GM12878 (cell line): Measurements from ENCODE around the gene ATP2A3.

ENCODE experiments used
- ASH2L ChIP-seq: fragments of 300-600, 200-600 bp; sonication (generic); IDR thresholded peaks from 2 replicates; pipeline ENCODE4 v1.6.1; 2017; ENCODE audit warnings: low read depth, mild to moderate bottlenecking, borderline replicate concordance
- BACH1 ChIP-seq: fragments of 450-650 bp; IDR thresholded peaks from 2 replicates; pipeline ENCODE4 v1.6.1; 2017; ENCODE audit warnings: mild to moderate bottlenecking, borderline replicate concordance
- CBX3 ChIP-seq: fragments of 200-600 bp; sonication (generic); IDR thresholded peaks from 2 replicates; pipeline ENCODE4 v1.6.1; 2016; ENCODE audit warnings: low read depth, borderline replicate concordance
- EZH2 ChIP-seq: IDR thresholded peaks from 2 replicates; pipeline ENCODE4 v1.6.1; 2012; ENCODE audit warnings: low read depth, mild to moderate bottlenecking, control low read depth, inconsistent platforms, low read length, borderline replicate concordance; ENCODE audit not compliant: control insufficient read depth
- FOXK2 ChIP-seq: fragments of 450-650 bp; IDR thresholded peaks from 2 replicates; pipeline ENCODE4 v1.6.1; 2017; ENCODE audit warnings: mild to moderate bottlenecking, moderate library complexity
- KAT2A ChIP-seq: conservative IDR thresholded peaks from 2 replicates; pipeline ENCODE4 v1.6.1; 2011; ENCODE audit warnings: low read depth, low read length; ENCODE audit not compliant: control insufficient read depth
- LARP7 ChIP-seq: fragments of 450-650 bp; IDR thresholded peaks from 2 replicates; pipeline ENCODE4 v1.6.1; 2017; ENCODE audit warnings: mild to moderate bottlenecking
- NR2C2 ChIP-seq: IDR thresholded peaks from 2 replicates; pipeline ENCODE4 v1.6.1; 2011; ENCODE audit warnings: borderline replicate concordance, low read depth; ENCODE audit not compliant: control insufficient read depth, insufficient read length
- POLR2AphosphoS5 ChIP-seq: IDR thresholded peaks from 2 replicates; pipeline ENCODE4 v1.6.1; 2011; ENCODE audit warnings: mild to moderate bottlenecking, low read length, inconsistent platforms
- RAD21 ChIP-seq: IDR thresholded peaks from 2 replicates; pipeline ENCODE4 v1.6.1; 2011; ENCODE audit warnings: mild to moderate bottlenecking, low read depth, low read length, moderate library complexity; ENCODE audit not compliant: insufficient read depth
- RELA ChIP-seq: fragments of 450-650 bp; IDR thresholded peaks from 2 replicates; pipeline ENCODE4 v1.8.0; 2014; ENCODE audit warnings: borderline replicate concordance; ENCODE audit not compliant: partially characterized antibody
- TF ChIP-seq, protein P1 (sequence below): fragments of 450-650 bp; IDR thresholded peaks from 2 replicates; pipeline ENCODE4 v1.6.1; 2016; ENCODE audit warnings: mild to moderate bottlenecking, moderate library complexity, borderline replicate concordance
- TF ChIP-seq, protein P2 (sequence below), 3 experiments: IDR thresholded peaks in 2 of 3; conservative IDR thresholded peaks in 1 of 3; 2 replicates each; pipeline ENCODE4 v1.5.1; 2011; ENCODE audit warnings: low read depth in 3 of 3, low read length in 3 of 3, mild to moderate bottlenecking in 3 of 3, control low read depth in 2 of 3, moderate library complexity in 2 of 3, inconsistent platforms in 1 of 3, mixed read lengths in 1 of 3; ENCODE audit not compliant: control insufficient read depth in 2 of 3, insufficient read depth in 1 of 3; ENCODE audit errors: extremely low read depth in 1 of 3

DNA sequence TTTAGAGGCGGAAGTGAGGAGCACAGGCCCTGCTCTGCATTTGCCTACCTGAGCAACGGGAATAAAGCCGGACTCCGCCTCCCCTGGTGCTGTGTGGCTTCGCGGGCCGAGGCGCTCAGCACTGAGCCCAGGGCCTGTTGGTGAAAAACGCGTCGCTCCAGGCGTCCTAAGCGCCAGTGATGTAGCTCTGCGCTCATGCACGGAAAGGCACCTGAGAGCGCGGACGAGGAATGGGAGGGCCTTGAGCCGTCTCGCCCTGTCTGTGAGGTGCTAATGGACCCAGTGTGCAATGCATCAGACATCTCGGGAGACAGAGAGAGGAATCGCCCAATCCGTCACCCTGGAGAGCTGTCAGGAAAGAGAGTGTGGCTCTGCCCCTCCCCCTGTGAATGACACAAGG lies 17.2 kb upstream of the ATP2A3 start:
- TF ChIP-seq LARP7 (no peak), ASH2L (no peak), CBX3 (no peak), RELA (no peak), BACH1 (no peak), FOXK2 (no peak), POLR2AphosphoS5 (no peak), KAT2A (no peak), EZH2 (no peak), RAD21 (no peak), NR2C2 (no peak)
- TF ChIP-seq, protein P1, sequence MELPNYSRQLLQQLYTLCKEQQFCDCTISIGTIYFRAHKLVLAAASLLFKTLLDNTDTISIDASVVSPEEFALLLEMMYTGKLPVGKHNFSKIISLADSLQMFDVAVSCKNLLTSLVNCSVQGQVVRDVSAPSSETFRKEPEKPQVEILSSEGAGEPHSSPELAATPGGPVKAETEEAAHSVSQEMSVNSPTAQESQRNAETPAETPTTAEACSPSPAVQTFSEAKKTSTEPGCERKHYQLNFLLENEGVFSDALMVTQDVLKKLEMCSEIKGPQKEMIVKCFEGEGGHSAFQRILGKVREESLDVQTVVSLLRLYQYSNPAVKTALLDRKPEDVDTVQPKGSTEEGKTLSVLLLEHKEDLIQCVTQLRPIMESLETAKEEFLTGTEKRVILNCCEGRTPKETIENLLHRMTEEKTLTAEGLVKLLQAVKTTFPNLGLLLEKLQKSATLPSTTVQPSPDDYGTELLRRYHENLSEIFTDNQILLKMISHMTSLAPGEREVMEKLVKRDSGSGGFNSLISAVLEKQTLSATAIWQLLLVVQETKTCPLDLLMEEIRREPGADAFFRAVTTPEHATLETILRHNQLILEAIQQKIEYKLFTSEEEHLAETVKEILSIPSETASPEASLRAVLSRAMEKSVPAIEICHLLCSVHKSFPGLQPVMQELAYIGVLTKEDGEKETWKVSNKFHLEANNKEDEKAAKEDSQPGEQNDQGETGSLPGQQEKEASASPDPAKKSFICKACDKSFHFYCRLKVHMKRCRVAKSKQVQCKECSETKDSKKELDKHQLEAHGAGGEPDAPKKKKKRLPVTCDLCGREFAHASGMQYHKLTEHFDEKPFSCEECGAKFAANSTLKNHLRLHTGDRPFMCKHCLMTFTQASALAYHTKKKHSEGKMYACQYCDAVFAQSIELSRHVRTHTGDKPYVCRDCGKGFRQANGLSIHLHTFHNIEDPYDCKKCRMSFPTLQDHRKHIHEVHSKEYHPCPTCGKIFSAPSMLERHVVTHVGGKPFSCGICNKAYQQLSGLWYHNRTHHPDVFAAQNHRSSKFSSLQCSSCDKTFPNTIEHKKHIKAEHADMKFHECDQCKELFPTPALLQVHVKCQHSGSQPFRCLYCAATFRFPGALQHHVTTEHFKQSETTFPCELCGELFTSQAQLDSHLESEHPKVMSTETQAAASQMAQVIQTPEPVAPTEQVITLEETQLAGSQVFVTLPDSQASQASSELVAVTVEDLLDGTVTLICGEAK, result no peak
- TF ChIP-seq, protein P2, sequence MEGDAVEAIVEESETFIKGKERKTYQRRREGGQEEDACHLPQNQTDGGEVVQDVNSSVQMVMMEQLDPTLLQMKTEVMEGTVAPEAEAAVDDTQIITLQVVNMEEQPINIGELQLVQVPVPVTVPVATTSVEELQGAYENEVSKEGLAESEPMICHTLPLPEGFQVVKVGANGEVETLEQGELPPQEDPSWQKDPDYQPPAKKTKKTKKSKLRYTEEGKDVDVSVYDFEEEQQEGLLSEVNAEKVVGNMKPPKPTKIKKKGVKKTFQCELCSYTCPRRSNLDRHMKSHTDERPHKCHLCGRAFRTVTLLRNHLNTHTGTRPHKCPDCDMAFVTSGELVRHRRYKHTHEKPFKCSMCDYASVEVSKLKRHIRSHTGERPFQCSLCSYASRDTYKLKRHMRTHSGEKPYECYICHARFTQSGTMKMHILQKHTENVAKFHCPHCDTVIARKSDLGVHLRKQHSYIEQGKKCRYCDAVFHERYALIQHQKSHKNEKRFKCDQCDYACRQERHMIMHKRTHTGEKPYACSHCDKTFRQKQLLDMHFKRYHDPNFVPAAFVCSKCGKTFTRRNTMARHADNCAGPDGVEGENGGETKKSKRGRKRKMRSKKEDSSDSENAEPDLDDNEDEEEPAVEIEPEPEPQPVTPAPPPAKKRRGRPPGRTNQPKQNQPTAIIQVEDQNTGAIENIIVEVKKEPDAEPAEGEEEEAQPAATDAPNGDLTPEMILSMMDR (IDR thresholded peaks at IDR 0.05 in 2 of 3, conservative IDR thresholded peaks at IDR 0.05 in 1 of 3; ENCODE audit: control insufficient read depth in 2 of 3, extremely low read depth in 1 of 3, insufficient read depth in 1 of 3, low read depth in 3 of 3, low read length in 3 of 3), result no peak
